NB4 (cell line): ENCODE measurements around the gene YEATS2.

Experiments used
- DNase-seq: peaks from one replicate; pipeline ENCODE4 v3.0.0; 2010; ENCODE audit warnings: low read depth
- H3K4me3 ChIP-seq: one replicate; pipeline ENCODE4 v1.5.1; 2011; ENCODE audit warnings: mild to moderate bottlenecking, low read depth, low read length, moderate library complexity
- MYC ChIP-seq: IDR thresholded peaks from 2 replicates; pipeline ENCODE4 v1.6.1; 2011; ENCODE audit warnings: low read depth, low read length
- POLR2A ChIP-seq: IDR thresholded peaks from 2 replicates; pipeline ENCODE4 v1.6.1; 2011; ENCODE audit warnings: mild to moderate bottlenecking; ENCODE audit not compliant: insufficient read length; ENCODE audit errors: extremely low read depth
- TF ChIP-seq, protein P1 (sequence below): IDR thresholded peaks from one replicate; pipeline ENCODE4 v1.5.1; 2012; ENCODE audit warnings: low read depth, low read length
- TF ChIP-seq, protein P2 (sequence below): IDR thresholded peaks from 2 replicates; pipeline ENCODE4 v1.6.1; 2011; ENCODE audit warnings: low read depth, low read length

YEATS2 gene

DNA sequence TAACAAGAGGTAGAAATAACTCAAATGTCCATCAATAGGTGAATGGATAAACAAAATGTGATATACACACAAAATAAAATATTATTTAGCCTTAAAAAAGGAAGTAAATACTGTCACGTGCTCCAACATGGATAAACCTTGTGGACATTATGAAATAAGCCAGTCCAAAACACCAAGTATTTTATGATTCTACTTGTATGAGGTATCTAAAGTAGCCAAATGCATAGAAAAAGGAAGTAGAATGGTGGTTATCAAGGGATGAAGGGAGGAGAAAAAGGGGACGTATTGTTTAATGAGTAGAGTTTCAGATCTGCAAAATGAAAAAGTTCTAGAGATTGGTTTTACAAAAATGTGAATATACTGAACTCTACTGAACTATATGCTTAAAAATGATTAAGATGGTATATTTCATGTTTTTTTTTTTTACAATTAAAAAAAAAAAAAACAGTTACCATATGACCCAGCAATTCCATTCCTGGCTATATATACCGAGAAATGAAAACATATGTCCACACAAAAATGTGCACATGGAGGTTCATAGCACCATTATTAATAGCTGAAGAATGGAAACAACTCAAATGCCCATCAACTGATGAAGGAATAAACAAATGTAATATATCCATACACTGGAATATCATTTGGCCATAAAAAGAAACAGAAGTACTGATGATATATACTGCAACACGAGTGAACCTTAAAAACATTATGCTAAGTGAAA lies 156.9 kb downstream of the YEATS2 start:
- DNase-seq, result no peak
- TF ChIP-seq MYC, result no peak
- TF ChIP-seq POLR2A, result no peak
- TF ChIP-seq, protein P1, sequence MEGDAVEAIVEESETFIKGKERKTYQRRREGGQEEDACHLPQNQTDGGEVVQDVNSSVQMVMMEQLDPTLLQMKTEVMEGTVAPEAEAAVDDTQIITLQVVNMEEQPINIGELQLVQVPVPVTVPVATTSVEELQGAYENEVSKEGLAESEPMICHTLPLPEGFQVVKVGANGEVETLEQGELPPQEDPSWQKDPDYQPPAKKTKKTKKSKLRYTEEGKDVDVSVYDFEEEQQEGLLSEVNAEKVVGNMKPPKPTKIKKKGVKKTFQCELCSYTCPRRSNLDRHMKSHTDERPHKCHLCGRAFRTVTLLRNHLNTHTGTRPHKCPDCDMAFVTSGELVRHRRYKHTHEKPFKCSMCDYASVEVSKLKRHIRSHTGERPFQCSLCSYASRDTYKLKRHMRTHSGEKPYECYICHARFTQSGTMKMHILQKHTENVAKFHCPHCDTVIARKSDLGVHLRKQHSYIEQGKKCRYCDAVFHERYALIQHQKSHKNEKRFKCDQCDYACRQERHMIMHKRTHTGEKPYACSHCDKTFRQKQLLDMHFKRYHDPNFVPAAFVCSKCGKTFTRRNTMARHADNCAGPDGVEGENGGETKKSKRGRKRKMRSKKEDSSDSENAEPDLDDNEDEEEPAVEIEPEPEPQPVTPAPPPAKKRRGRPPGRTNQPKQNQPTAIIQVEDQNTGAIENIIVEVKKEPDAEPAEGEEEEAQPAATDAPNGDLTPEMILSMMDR, result no peak
- TF ChIP-seq, protein P2, sequence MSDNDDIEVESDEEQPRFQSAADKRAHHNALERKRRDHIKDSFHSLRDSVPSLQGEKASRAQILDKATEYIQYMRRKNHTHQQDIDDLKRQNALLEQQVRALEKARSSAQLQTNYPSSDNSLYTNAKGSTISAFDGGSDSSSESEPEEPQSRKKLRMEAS, result no peak
- no peak overlapping the region for H3K4me3 ChIP-seq

DNA sequence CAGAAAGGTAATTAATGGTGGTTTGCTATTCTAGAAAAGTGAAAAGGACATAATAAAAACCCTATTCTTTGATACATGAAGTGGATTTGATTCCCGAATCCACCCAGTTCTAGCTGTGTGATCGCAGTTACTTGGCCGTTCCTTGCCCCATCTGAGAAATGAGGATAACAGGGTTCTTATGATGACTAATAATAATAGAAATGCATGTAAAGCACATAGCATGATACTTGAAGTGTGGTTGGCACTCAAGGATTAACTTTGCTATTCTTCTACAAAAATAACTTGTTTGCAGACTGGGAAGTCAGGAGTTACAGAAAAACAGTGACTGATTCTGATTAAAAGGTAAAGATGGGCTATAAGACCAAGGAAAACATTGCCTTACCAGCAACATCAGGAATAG lies 160.3 kb downstream of the YEATS2 start:
- DNase-seq, result no peak
- H3K4me3 ChIP-seq, result no peak overlapping the region
- TF ChIP-seq, protein P2, result no peak
- TF ChIP-seq MYC (no peak), POLR2A (no peak)
- TF ChIP-seq, protein P1, result no peak
